GM18951 (cell line): ENCODE measurements around the gene DLST.

Source experiments
- POLR2A ChIP-seq: IDR thresholded peaks from 4 replicates; pipeline ENCODE4 v1.6.1; 2011; ENCODE audit warnings: mild to moderate bottlenecking; ENCODE audit not compliant: insufficient read length, insufficient read depth; ENCODE audit errors: extremely low read depth
- in situ Hi-C: fragments of 300-500 bp; cut with MboI; formaldehyde crosslinking; loops from one replicate; pipeline ENCODE4 v1.12.0; 2022; ENCODE audit warnings: low sequenced_read_pairs, mixed read lengths, inconsistent platforms; ENCODE audit not compliant: unreplicated experiment

DLST gene

GRCh38 chr14:74853581-74853980 is 28.1 kb upstream of the DLST start:
- no peak for TF ChIP-seq POLR2A
- in situ Hi-C loops: no loop called here

- in situ Hi-C loops: no loop called here
- TF ChIP-seq POLR2A: no peak
These were observed 26.7 kb upstream of the DLST start for GRCh38 chr14:74855021-74855420.

GRCh38 chr14:74855945-74856344 is 25.8 kb upstream of the DLST start:
- in situ Hi-C loops: no loop called here
- no peak for TF ChIP-seq POLR2A

GRCh38 chr14:74856366-74856765 is 25.4 kb upstream of the DLST start:
- no peak for TF ChIP-seq POLR2A
- in situ Hi-C loops: no loop called here

- TF ChIP-seq POLR2A: no peak
- in situ Hi-C loops: no loop called here
These were observed 23.7 kb upstream of the DLST start for GRCh38 chr14:74858022-74858421.

GRCh38 chr14:74859757-74860552 is 21.8 kb upstream of the DLST start:
- no peak for TF ChIP-seq POLR2A
- in situ Hi-C loops: no loop called here

- TF ChIP-seq POLR2A: no peak
- in situ Hi-C loops: no loop called here
These were observed 20.6 kb upstream of the DLST start for GRCh38 chr14:74860899-74861733.

GRCh38 chr14:74861734-74862090 is 20.0 kb upstream of the DLST start:
- in situ Hi-C loops: no loop called here
- no peak for TF ChIP-seq POLR2A

GRCh38 chr14:74863274-74863673 is 18.4 kb upstream of the DLST start:
- in situ Hi-C loops: no loop called here
- no peak for TF ChIP-seq POLR2A

- in situ Hi-C loops: no loop called here
- no peak for TF ChIP-seq POLR2A
These were observed 17.5 kb upstream of the DLST start for GRCh38 chr14:74864198-74864597.

GRCh38 chr14:74865156-74865555 is 16.6 kb upstream of the DLST start:
- TF ChIP-seq POLR2A: no peak
- in situ Hi-C loops: no loop called here

- in situ Hi-C loops: no loop called here
- TF ChIP-seq POLR2A: no peak
These were observed 14.9 kb upstream of the DLST start for GRCh38 chr14:74866708-74867389.

GRCh38 chr14:74867673-74868072 is 14.0 kb upstream of the DLST start:
- in situ Hi-C loops: no loop called here
- TF ChIP-seq POLR2A: no peak
